Measurements from ENCODE around the gene SH3YL1.

Gene SH3YL1

DNA sequence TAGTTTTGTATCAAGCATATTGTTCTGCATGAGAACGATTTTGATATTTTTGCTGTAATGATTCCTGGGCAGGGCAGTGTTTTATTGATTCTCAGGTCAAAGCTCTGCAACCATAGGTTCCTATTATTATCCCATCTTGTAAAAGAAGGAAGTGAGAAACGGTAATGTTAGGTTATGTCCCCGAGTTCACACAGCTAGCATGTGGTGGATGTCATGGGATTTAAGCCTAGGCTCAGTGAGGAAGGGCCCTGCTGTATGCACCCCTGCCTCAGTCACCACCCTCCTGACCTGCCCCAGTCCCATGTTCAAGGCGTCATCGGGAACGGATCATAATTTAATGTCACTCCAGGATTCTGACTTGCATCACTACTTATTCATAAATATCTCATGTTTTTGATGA lies 11.6 kb upstream of the SH3YL1 start:
- no peak overlapping the region for H3K4me3 ChIP-seq (ENCODE audit: control insufficient read depth, low read depth, low read length)
- TF ChIP-seq, protein P1, sequence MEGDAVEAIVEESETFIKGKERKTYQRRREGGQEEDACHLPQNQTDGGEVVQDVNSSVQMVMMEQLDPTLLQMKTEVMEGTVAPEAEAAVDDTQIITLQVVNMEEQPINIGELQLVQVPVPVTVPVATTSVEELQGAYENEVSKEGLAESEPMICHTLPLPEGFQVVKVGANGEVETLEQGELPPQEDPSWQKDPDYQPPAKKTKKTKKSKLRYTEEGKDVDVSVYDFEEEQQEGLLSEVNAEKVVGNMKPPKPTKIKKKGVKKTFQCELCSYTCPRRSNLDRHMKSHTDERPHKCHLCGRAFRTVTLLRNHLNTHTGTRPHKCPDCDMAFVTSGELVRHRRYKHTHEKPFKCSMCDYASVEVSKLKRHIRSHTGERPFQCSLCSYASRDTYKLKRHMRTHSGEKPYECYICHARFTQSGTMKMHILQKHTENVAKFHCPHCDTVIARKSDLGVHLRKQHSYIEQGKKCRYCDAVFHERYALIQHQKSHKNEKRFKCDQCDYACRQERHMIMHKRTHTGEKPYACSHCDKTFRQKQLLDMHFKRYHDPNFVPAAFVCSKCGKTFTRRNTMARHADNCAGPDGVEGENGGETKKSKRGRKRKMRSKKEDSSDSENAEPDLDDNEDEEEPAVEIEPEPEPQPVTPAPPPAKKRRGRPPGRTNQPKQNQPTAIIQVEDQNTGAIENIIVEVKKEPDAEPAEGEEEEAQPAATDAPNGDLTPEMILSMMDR (conservative IDR thresholded peaks at IDR 0.05; ENCODE audit: control insufficient read depth, insufficient read depth, low read depth, low read length): no peak
- no peak for DNase-seq (ENCODE audit: low read depth)

DNA sequence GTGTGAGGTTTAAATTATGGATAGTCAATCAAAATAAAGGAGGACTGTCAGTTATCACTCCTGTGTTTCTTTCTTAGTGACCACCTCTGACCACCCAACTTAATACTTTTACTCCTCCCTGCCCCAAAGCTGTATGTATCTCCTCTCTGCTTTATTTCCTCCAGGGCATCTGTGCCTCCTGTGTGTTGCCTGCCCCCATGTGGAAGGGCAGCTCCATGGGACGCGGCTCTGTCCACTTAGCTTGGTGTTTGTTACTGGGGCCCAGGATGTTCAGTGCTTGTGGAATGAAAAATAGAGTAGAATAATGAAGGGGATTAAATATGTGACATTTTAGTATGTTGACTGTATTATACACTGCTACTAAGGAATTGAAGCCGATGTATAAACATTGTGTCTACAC lies 10.7 kb upstream of the SH3YL1 start:
- TF ChIP-seq, protein P1 (conservative IDR thresholded peaks at IDR 0.05; ENCODE audit: control insufficient read depth, insufficient read depth, low read depth, low read length): no peak
- DNase-seq (ENCODE audit: low read depth): no peak
- H3K4me3 ChIP-seq (ENCODE audit: control insufficient read depth, low read depth, low read length): no peak overlapping the region

DNA sequence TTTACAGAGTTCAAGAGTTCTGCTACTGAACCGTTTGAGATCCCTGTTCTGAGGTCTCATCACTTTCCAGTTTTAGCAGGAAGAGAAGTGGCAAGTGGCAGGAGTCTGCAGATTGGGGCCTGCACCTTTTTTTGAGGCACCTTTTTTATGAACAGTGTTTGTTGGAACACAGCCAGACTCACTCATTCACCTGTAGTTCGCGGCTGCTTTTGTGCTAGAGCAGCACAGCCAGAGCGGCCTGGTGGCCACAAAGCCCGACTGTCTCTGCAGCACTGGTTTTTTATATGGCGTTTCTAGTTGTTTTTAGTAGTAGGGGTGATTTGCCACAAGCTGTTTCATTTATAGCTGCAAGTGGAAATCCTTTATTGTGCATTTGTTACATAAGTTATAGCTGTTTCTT lies 9.5 kb upstream of the SH3YL1 start:
- TF ChIP-seq, protein P1 (conservative IDR thresholded peaks at IDR 0.05; ENCODE audit: control insufficient read depth, insufficient read depth, low read depth, low read length): no peak
- no peak for DNase-seq (ENCODE audit: low read depth)

DNA sequence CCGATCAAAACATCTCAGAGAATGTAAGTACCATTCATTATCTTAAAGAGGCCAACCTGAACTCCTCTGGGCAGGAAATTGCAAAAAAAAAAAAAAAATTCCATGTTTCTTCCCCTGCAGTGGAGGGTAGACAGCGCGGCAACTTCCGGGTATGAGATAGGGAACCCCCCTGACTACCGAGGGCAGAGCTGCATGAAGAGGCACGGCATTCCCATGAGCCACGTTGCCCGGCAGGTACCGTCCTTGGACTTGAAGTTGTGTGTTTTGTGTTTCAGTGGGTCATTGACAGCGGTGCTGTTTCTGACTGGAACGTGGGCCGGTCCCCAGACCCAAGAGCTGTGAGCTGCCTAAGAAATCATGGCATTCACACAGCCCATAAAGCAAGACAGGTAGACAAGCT lies 8.1 kb upstream of the SH3YL1 start:
- TF ChIP-seq, protein P1 (conservative IDR thresholded peaks at IDR 0.05; ENCODE audit: control insufficient read depth, insufficient read depth, low read depth, low read length): no peak
- no peak for DNase-seq (ENCODE audit: low read depth)
- no peak overlapping the region for H3K4me3 ChIP-seq (ENCODE audit: control insufficient read depth, low read depth, low read length)

More for the DNA sequence above, 9.5 kb upstream of the SH3YL1 start:
- no peak overlapping the region for H3K4me3 ChIP-seq (ENCODE audit: control insufficient read depth, low read depth, low read length)

DNA sequence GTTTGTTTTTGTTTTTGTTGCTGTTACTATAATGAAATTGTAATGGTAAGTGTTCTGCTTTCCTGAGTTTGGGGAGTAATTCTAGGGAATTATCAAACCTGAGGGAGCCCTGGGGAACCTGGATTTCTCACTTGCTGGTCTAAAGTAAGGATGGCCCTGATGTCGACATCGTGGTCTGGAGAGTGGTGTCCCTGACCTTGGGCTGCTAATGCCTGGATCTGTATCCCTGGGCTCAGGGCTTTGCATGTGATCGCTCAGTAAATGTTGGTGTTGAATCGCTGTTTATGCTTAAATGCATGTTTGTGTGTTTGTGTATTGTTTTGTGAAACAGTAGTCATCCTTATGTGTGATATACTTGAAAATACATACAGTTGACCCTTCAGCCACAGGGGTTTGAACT lies 7.0 kb upstream of the SH3YL1 start:
- TF ChIP-seq, protein P1 (conservative IDR thresholded peaks at IDR 0.05; ENCODE audit: control insufficient read depth, insufficient read depth, low read depth, low read length): no peak
- no peak for DNase-seq (ENCODE audit: low read depth)
- no peak overlapping the region for H3K4me3 ChIP-seq (ENCODE audit: control insufficient read depth, low read depth, low read length)

DNA sequence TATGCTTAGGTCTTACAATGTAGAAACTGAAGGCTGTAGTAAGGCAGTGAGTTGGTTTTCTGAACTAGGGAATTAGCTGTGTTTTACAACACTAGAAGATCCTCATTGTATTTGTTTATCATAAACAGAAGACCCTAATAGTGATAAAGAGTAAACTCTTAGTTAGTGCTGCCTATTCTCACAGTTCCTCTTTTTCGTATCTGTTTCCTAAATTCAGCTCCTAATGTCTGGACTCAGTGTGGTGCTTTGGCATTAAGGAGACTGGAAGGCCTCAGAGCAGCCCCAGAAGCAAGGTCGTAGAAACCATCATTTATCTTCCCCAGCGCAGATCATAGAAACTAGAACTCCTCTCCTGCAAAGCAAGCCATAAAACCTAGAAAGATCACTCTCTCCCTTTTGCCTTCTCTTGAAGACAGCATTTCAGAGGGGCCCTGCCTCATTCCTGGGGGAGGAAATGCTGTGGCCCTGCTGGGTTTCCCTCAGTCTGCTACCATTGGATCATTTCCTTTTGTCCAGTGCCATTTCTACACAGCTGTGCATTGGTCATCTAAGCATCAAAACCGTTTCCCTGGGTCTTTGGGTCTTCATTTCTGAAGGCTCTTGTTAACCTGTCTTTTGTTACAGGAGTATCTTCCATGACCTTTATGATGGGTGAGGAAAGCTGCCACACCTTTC lies 5.7 kb upstream of the SH3YL1 start:
- no peak overlapping the region for H3K4me3 ChIP-seq (ENCODE audit: control insufficient read depth, low read depth, low read length)
- no peak for DNase-seq (ENCODE audit: low read depth)
- TF ChIP-seq, protein P1 (conservative IDR thresholded peaks at IDR 0.05; ENCODE audit: control insufficient read depth, insufficient read depth, low read depth, low read length): no peak

DNA sequence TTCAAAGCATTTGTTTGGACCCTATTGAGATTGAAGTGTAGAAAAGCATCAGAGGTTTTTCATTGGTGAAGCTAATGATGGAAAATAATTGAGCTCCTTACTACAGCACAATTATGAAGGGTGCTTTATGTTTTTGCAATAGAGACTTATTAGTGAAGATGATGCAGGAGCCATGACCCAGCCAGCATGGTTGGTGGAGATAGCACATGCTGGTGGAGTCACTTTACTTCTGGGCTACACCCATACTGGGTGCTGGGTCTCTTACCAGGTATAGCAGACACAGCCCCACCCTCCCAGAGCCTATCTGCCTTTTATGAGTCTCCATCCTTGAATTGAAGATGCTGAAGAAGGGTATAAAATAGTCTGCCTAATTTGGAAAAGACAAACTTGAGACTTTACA lies 4.5 kb upstream of the SH3YL1 start:
- TF ChIP-seq, protein P1 (conservative IDR thresholded peaks at IDR 0.05; ENCODE audit: control insufficient read depth, insufficient read depth, low read depth, low read length): no peak
- DNase-seq (ENCODE audit: low read depth): no peak
- no peak overlapping the region for H3K4me3 ChIP-seq (ENCODE audit: control insufficient read depth, low read depth, low read length)

Data from fibroblast of mammary gland (primary cell).